Neural cell (in vitro differentiated cells): ENCODE measurements around the gene ANGPTL2.

Experiments used
- CTCF ChIP-seq: fragments of 450-650 bp; IDR thresholded peaks from 2 replicates; pipeline ENCODE4 v1.5.1; 2014; ENCODE audit warnings: antibody characterized with exemption, mild to moderate bottlenecking, moderate library complexity; ENCODE audit not compliant: poor library complexity, severe bottlenecking
- EP300 ChIP-seq: fragments of 450-650 bp; conservative IDR thresholded peaks from 2 replicates; pipeline ENCODE4 v1.6.1; 2014; ENCODE audit warnings: antibody characterized with exemption, mild to moderate bottlenecking, moderate library complexity; ENCODE audit not compliant: poor library complexity, severe bottlenecking
- EZH2 ChIP-seq: fragments of 200-600, 300-800 bp; shearing (Covaris generic), sonication (generic); IDR thresholded peaks from 2 replicates; pipeline ENCODE4 v1.6.1; 2014; ENCODE audit warnings: antibody characterized with exemption, low read length, borderline replicate concordance, mild to moderate bottlenecking; ENCODE audit not compliant: insufficient read depth, poor library complexity, severe bottlenecking
- REST ChIP-seq: IDR thresholded peaks from 2 replicates; pipeline ENCODE4 v1.6.1; 2012; ENCODE audit warnings: borderline replicate concordance

GRCh38 chr9:127087411-127087810, 35.0 kb downstream of the ANGPTL2 start:
- no peak for TF ChIP-seq CTCF
- TF ChIP-seq EZH2: no peak
- no peak for TF ChIP-seq EP300
- TF ChIP-seq REST: no peak
